Measurements from ENCODE around the gene WDR7. TPM values are rescaled to one million over a fixed set of nuclear protein-coding genes. Genes with fewer than 3 reads are reported as not detected.

The WDR7 gene
- total and polyA plus RNA-seq, 2 experiments from 2014 or later, result 9.8 to 15.0 TPM

GRCh38 chr18:56900195-56901094, 249.3 kb downstream of the WDR7 start:
- no peak for DNase-seq (ENCODE audit: low read depth in 1 of 2, low spot score in 1 of 2)
- Histone ChIP-seq H3K4me3 (no peak overlapping the region), H3K9me3 (ENCODE audit: low read depth) (no peaks in the 10 kb centered on the region), H3K36me3 (no peaks in the 10 kb centered on the region), H3K4me1 (ENCODE audit: low read depth) (no peaks in the 10 kb centered on the region), H3K27me3 (no peaks in the 10 kb centered on the region), H3K27ac (no peak overlapping the region)
- no peak for TF ChIP-seq CTCF (IDR thresholded peaks at IDR 0.05; ENCODE audit: low read depth, low read length)

GRCh38 chr18:56901919-56902318, 250.8 kb downstream of the WDR7 start:
- no peak overlapping the region for H3K4me3 ChIP-seq
- no peaks in the 10 kb centered on the region for H3K4me1 ChIP-seq (ENCODE audit: low read depth)
- H3K27me3 ChIP-seq, result no peaks in the 10 kb centered on the region
- no peaks in the 10 kb centered on the region for H3K9me3 ChIP-seq (ENCODE audit: low read depth)
- H3K27ac ChIP-seq, result no peak overlapping the region
- TF ChIP-seq CTCF (IDR thresholded peaks at IDR 0.05; ENCODE audit: low read depth, low read length), result no peak
- no peak for DNase-seq (ENCODE audit: low read depth in 1 of 2, low spot score in 1 of 2)
- H3K36me3 ChIP-seq, result no peaks in the 10 kb centered on the region

DNA sequence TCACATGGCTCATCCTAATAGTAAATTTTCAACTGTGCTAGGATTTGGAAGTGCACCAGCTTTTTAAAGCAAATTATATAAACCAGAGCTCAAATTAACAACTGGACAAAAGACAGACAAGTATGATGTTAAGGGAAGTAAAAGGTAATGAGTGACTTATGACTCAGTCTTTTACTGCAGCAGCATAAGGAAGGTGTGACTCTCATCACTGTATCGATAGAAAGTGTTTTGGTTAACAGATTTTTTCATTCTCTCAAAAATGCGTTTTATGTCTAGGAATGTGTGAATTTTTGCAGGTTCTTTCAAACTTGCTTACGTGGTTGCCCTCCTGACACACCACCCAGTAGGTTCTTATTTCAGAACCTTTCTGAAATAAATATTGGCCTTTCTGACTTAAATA, 251.5 kb downstream of the WDR7 start:
- Histone ChIP-seq H3K27ac (no peak overlapping the region), H3K4me1 (ENCODE audit: low read depth) (no peaks in the 10 kb centered on the region), H3K36me3 (no peaks in the 10 kb centered on the region), H3K27me3 (no peaks in the 10 kb centered on the region), H3K9me3 (ENCODE audit: low read depth) (no peaks in the 10 kb centered on the region), H3K4me3 (no peak overlapping the region)
- DNase-seq (ENCODE audit: low read depth in 1 of 2, low spot score in 1 of 2), result no peak
- no peak for TF ChIP-seq CTCF (IDR thresholded peaks at IDR 0.05; ENCODE audit: low read depth, low read length)

GRCh38 chr18:56903686-56904085, 252.5 kb downstream of the WDR7 start:
- Histone ChIP-seq H3K27me3 (no peaks in the 10 kb centered on the region), H3K4me1 (ENCODE audit: low read depth) (no peaks in the 10 kb centered on the region), H3K36me3 (no peaks in the 10 kb centered on the region), H3K27ac (no peak overlapping the region), H3K9me3 (ENCODE audit: low read depth) (no peaks in the 10 kb centered on the region), H3K4me3 (no peak overlapping the region)
- no peak for DNase-seq (ENCODE audit: low read depth in 1 of 2, low spot score in 1 of 2)
- TF ChIP-seq CTCF (IDR thresholded peaks at IDR 0.05; ENCODE audit: low read depth, low read length), result no peak

DNA sequence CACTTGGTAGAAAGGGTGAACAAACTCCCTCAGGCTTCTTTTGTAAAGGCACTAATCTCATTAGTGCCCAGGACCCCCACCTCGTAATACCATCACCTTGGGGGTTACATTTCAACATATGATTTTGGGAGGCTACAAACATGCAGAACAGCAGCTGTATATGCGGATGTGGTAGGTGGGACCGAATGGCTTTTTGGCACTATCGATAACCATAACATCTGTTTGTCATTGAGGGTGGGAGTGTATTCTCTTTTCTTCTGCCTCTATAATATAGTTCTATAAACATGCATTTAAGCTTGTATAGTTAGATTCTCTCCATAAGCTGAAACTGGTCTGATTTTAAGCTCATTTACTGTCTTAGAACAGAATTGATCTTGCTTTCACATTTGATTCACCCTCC, 256.6 kb downstream of the WDR7 start:
- H3K4me1 ChIP-seq (ENCODE audit: low read depth), result no peaks in the 10 kb centered on the region
- H3K4me3 ChIP-seq, result no peak overlapping the region
- DNase-seq (ENCODE audit: low read depth in 1 of 2, low spot score in 1 of 2), result no peak
- H3K9me3 ChIP-seq (ENCODE audit: low read depth), result no peaks in the 10 kb centered on the region
- H3K27ac ChIP-seq, result no peak overlapping the region
- TF ChIP-seq CTCF (IDR thresholded peaks at IDR 0.05; ENCODE audit: low read depth, low read length), result no peak
- no peaks in the 10 kb centered on the region for H3K27me3 ChIP-seq
- no peaks in the 10 kb centered on the region for H3K36me3 ChIP-seq
